Measurements from ENCODE around the gene TTN. TPM values are rescaled to one million over a fixed set of nuclear protein-coding genes. Genes with fewer than 3 reads are reported as not detected.

Gene TTN
- total and polyA plus RNA-seq, 2 of the 8 experiments (the other 6 are each of a cell fraction or from before 2014, with no cell fraction given): 0.30 to 9.7 TPM

DNA sequence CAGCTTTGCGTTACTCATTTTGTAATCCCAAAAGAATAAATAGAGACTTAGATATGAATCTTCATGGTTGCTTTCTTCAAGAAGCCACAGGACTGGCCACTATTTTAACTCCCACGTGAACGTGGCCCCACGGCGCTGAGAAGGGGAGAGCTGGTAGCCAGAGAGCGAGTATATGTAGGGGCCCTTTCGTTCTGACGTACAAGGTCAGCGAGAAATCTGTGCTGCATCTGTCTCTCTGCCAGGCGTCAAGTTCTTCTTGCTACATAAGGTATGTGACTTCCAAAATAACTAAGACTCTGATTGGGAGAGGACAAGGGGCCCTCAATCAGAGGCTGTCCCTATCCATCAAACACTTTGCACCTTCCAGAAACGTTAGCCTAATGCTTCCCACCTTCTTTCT is 177.8 kb downstream of the TTN start (continued):
- TF ChIP-seq, protein P1, sequence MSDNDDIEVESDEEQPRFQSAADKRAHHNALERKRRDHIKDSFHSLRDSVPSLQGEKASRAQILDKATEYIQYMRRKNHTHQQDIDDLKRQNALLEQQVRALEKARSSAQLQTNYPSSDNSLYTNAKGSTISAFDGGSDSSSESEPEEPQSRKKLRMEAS (IDR thresholded peaks at IDR 0.05): no peak
- no peak for TF ChIP-seq FOSL1 (IDR thresholded peaks at IDR 0.05; ENCODE audit: insufficient read depth, low read depth, low read length)

All from H1 (cell line).